ENCODE results near the gene PGBD5.

PGBD5 gene

DNA sequence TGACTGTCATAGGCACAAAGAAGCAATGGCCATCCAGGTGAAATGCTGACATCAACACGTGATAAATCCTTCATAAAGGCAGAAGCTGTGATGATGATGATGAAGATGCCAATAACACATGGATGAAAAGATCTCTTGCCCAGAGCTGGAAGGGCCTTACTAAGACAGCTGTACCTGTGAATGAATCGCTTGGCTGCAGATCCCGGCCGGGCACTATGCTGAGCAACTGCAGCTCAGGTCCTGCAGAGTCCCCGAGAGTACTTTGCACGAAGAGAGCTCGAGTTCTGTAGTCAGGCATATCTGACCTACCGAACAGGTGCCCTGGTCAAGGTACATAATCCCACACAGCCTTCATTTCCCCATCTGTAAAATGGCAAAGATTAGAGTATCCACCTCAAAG lies 48.8 kb downstream of the PGBD5 start:
- Histone ChIP-seq H3K27me3 (replicated peaks) (no peaks in the 10 kb centered on the region), H3K27ac (no peak overlapping the region), H3K36me3 (replicated peaks) (no peaks in the 10 kb centered on the region), H3K4me3 (ENCODE audit: low read depth, low read length) (no peak overlapping the region)
- TF ChIP-seq CTCF (IDR thresholded peaks at IDR 0.05; ENCODE audit: low read depth, low read length, missing control alignments), result no peak
- in situ Hi-C loops (cut with HindIII; ENCODE audit: low pct_ligation_motif_present, low sequenced_read_pairs), result no loop called here
- DNase-seq, result no peak

DNA sequence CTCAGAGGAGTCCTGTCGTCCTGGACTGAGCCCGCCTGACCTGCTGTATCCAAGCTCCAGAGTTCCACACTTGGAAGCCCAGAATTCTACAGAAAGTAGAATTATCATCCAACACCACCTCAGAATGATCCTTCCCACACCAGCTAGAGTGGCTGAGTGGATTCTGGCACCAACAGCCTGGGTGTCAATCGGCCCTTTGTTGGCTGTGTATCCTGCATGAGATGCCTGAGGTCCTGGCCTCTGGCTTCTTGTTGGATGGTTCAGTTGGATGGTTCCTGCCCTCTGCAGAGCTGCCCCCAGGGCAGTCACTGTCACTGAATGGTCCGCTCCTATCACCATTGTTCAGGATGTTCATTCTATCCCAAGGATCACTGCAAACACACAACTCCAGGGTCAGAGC lies 49.8 kb downstream of the PGBD5 start:
- Histone ChIP-seq H3K4me3 (ENCODE audit: low read depth, low read length) (no peak overlapping the region), H3K27me3 (replicated peaks) (no peaks in the 10 kb centered on the region), H3K27ac (no peak overlapping the region), H3K36me3 (replicated peaks) (no peaks in the 10 kb centered on the region)
- in situ Hi-C loops (cut with HindIII; ENCODE audit: low pct_ligation_motif_present, low sequenced_read_pairs), result no loop called here
- no peak for DNase-seq
- TF ChIP-seq CTCF (IDR thresholded peaks at IDR 0.05; ENCODE audit: low read depth, low read length, missing control alignments), result no peak

DNA sequence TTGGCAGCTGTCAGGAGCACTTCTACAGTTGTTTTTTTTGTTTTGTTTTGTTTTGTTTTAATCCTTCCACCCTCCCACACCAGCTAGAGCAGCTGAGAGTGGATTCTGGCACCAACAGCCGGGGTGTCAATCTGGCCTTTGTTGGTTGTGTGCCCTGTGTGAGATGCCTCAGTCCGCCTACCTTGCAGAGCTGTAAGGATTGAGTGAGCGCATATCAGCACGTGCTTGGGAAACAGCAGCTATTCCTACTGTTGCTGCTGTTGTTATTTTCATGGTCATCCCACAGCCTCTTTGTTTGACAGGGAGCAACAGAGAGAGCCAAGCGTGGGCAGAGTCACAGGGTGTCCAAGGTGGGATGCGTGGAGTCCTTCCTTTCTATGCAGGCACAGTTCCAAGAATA lies 50.4 kb downstream of the PGBD5 start:
- TF ChIP-seq CTCF (IDR thresholded peaks at IDR 0.05; ENCODE audit: low read depth, low read length, missing control alignments), result no peak
- DNase-seq, result no peak
- no peaks in the 10 kb centered on the region for H3K27me3 ChIP-seq (replicated peaks)
- no peak overlapping the region for H3K27ac ChIP-seq
- no peaks in the 10 kb centered on the region for H3K36me3 ChIP-seq (replicated peaks)
- in situ Hi-C loops (cut with HindIII; ENCODE audit: low pct_ligation_motif_present, low sequenced_read_pairs), result no loop called here
- H3K4me3 ChIP-seq (ENCODE audit: low read depth, low read length), result no peak overlapping the region

DNA sequence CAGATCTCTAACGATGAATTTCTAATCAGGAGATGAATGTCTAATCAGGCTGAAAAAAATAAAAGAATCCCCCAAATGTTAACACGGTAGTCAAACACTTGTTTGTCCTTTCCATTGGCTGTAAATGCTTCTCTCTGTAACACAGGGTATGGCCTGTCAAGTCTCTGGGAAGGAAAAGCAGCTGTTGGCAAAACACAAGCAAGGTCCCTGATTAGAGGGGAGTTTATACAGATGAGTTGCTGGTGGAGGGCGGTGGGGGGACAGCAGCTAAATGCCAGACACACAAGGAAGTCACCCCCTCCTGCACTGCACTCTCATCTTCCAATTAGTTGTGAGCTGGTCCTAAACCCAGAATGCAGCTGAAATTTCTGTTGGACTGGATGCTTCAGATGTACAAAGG lies 51.0 kb downstream of the PGBD5 start:
- no peak for TF ChIP-seq CTCF (IDR thresholded peaks at IDR 0.05; ENCODE audit: low read depth, low read length, missing control alignments)
- in situ Hi-C loops (cut with HindIII; ENCODE audit: low pct_ligation_motif_present, low sequenced_read_pairs), result no loop called here
- H3K27ac ChIP-seq, result no peak overlapping the region
- no peaks in the 10 kb centered on the region for H3K27me3 ChIP-seq (replicated peaks)
- no peak for DNase-seq
- H3K4me3 ChIP-seq (ENCODE audit: low read depth, low read length), result no peak overlapping the region
- H3K36me3 ChIP-seq (replicated peaks), result no peaks in the 10 kb centered on the region

DNA sequence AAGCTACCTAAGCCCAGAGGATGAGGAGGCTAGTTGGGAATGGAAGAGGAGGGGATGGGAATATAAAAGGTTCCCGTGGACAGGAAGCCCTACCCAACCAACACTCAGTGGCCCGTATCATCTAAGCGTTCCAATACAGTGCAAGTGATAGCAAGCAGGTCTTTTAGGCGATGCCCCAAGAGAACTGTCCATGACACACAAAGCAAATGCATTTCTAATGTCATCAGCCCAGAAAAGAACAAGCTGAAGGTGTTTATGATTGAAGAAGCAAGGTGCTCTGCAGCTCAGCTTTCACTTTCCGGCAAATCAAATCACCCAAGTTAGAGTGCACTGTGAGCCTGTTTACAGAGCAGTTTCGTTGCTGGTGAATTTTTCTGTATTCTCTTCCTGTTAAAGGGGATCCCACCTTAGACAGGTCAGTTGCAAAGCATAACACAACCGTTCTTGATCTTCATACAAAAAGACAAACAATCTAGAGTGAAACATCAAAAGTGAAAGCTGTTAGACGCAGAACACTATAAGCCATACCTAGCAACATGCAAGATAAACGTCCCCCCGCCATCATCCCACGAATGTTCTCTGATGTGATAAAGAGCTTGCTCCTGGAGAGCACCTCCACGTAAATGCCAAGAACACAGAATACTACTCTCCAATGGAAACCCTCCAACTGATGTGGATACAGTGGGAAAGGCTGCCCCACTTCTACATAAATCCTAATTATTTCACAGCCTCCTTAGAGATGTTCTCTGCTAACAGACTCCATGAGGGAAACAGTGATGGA lies 54.0 kb downstream of the PGBD5 start:
- no peak for TF ChIP-seq CTCF (IDR thresholded peaks at IDR 0.05; ENCODE audit: low read depth, low read length, missing control alignments)
- Histone ChIP-seq H3K27me3 (replicated peaks) (no peaks in the 10 kb centered on the region), H3K4me3 (ENCODE audit: low read depth, low read length) (no peak overlapping the region), H3K36me3 (replicated peaks) (no peaks in the 10 kb centered on the region), H3K27ac (no peak overlapping the region)
- DNase-seq, result no peak
- in situ Hi-C loops (cut with HindIII; ENCODE audit: low pct_ligation_motif_present, low sequenced_read_pairs), result no loop called here

GRCh38 chr1:230370109-230370508 lies 56.0 kb downstream of the PGBD5 start:
- in situ Hi-C loops (cut with HindIII; ENCODE audit: low pct_ligation_motif_present, low sequenced_read_pairs), result no loop called here
- Histone ChIP-seq H3K36me3 (replicated peaks) (no peaks in the 10 kb centered on the region), H3K27me3 (replicated peaks) (no peaks in the 10 kb centered on the region), H3K27ac (no peak overlapping the region), H3K4me3 (ENCODE audit: low read depth, low read length) (no peak overlapping the region)
- DNase-seq, result no peak
- no peak for TF ChIP-seq CTCF (IDR thresholded peaks at IDR 0.05; ENCODE audit: low read depth, low read length, missing control alignments)

Measured in brain microvascular endothelial cell (primary cell).